ENCODE measurements around the gene RNF40.

The RNF40 gene

GRCh38 chr16:30737794-30738648 is 24.1 kb upstream of the RNF40 start:
- TF ChIP-seq ZBTB7A (IDR thresholded peaks at IDR 0.05; ENCODE audit: low read depth), result no peak
- no peak for TF ChIP-seq TCF12 (IDR thresholded peaks at IDR 0.05; ENCODE audit: low read depth)
- TF ChIP-seq USF1 (IDR thresholded peaks at IDR 0.05), result no peak
- no peak for TF ChIP-seq TEAD4 (IDR thresholded peaks at IDR 0.05)
- no peak for TF ChIP-seq CREB1 (IDR thresholded peaks at IDR 0.05; ENCODE audit: low read depth)
- no peak for TF ChIP-seq REST (IDR thresholded peaks at IDR 0.05; ENCODE audit: low read depth)
- TF ChIP-seq EGR1 (IDR thresholded peaks at IDR 0.05), result no peak
- no peak for TF ChIP-seq MAX (IDR thresholded peaks at IDR 0.05)
- TF ChIP-seq NFIC (IDR thresholded peaks at IDR 0.05), result no peak
- TF ChIP-seq CEBPB (IDR thresholded peaks at IDR 0.05), result no peak
- no peak for TF ChIP-seq FOXM1 (IDR thresholded peaks at IDR 0.05; ENCODE audit: borderline replicate concordance, low read depth)
- TF ChIP-seq EP300 (IDR thresholded peaks at IDR 0.05; ENCODE audit: borderline replicate concordance), result no peak
- no peak for TF ChIP-seq YY1 (IDR thresholded peaks at IDR 0.05; ENCODE audit: low read depth)
- no peak for TF ChIP-seq TAF1 (IDR thresholded peaks at IDR 0.05; ENCODE audit: low read depth)
- no peak for TF ChIP-seq RAD21 (IDR thresholded peaks at IDR 0.05; ENCODE audit: low read depth)

GRCh38 chr16:30738984-30739951 is 22.9 kb upstream of the RNF40 start:
- TF ChIP-seq ZBTB7A (IDR thresholded peaks at IDR 0.05; ENCODE audit: low read depth) (0 out of 2 replicates have a peak, but pooled peaks have one; percentile 21), YY1 (IDR thresholded peaks at IDR 0.05; ENCODE audit: low read depth) (no peak)

GRCh38 chr16:30740364-30741251 is 21.5 kb upstream of the RNF40 start:
- TF ChIP-seq MAX (IDR thresholded peaks at IDR 0.05) (peak; percentile 82), FOXM1 (IDR thresholded peaks at IDR 0.05; ENCODE audit: borderline replicate concordance, low read depth) (no peak), TEAD4 (IDR thresholded peaks at IDR 0.05) (no peak; the same call in 1 of the 2 replicates), REST (IDR thresholded peaks at IDR 0.05; ENCODE audit: low read depth) (no peak), CREB1 (IDR thresholded peaks at IDR 0.05; ENCODE audit: low read depth) (no peak), EGR1 (IDR thresholded peaks at IDR 0.05) (no peak), CEBPB (IDR thresholded peaks at IDR 0.05) (peak; percentile 76), USF1 (IDR thresholded peaks at IDR 0.05) (peak; percentile 92), YY1 (IDR thresholded peaks at IDR 0.05; ENCODE audit: low read depth) (no peak), ZBTB7A (IDR thresholded peaks at IDR 0.05; ENCODE audit: low read depth) (no peak), NFIC (IDR thresholded peaks at IDR 0.05) (peak; percentile 75; the same call in 1 of the 2 replicates), RAD21 (IDR thresholded peaks at IDR 0.05; ENCODE audit: low read depth) (no peak; the same call in 1 of the 2 replicates), TAF1 (IDR thresholded peaks at IDR 0.05; ENCODE audit: low read depth) (no peak), EP300 (IDR thresholded peaks at IDR 0.05; ENCODE audit: borderline replicate concordance) (no peak), TCF12 (IDR thresholded peaks at IDR 0.05; ENCODE audit: low read depth) (peak; percentile 43; the same call in 1 of the 2 replicates)

- TF ChIP-seq TCF12 (IDR thresholded peaks at IDR 0.05; ENCODE audit: low read depth) (no peak), CEBPB (IDR thresholded peaks at IDR 0.05) (no peak), FOXM1 (IDR thresholded peaks at IDR 0.05; ENCODE audit: borderline replicate concordance, low read depth) (no peak), EP300 (IDR thresholded peaks at IDR 0.05; ENCODE audit: borderline replicate concordance) (no peak; the same call in 1 of the 2 replicates), TEAD4 (IDR thresholded peaks at IDR 0.05) (peak; percentile 89), USF1 (IDR thresholded peaks at IDR 0.05) (0 out of 2 replicates have a peak, but pooled peaks have one; percentile 17), NFIC (IDR thresholded peaks at IDR 0.05) (peak; percentile 34; the same call in 1 of the 2 replicates), CREB1 (IDR thresholded peaks at IDR 0.05; ENCODE audit: low read depth) (no peak)
Measured at GRCh38 chr16:30741461-30741914, 20.6 kb upstream of the RNF40 start.
